B cell (primary cell): ENCODE data around the gene CNKSR2. TPM values are rescaled to one million over a fixed set of nuclear protein-coding genes. Genes with fewer than 3 reads are reported as not detected.
"Not testable (repeated sequence)": the region's sequence is repeated elsewhere in the genome, so short reads cannot be mapped to it uniquely, and the experiment has no call there.

ENCODE experiments used
- ATAC-seq: fragments of 200-7000 bp; cut with Tn5 transposase; one replicate; pipeline ENCODE4 v1.10.0; 2021; ENCODE audit warnings: low read depth, mild to moderate bottlenecking, moderate number of reproducible peaks, moderate library complexity
- CTCF ChIA-PET: fragments of 350-600 bp; sonication (Branson Sonifier 250); formaldehyde crosslinking; loops from one replicate; lab custom pipeline; 2021; ENCODE audit warnings: antibody characterized with exemption, inconsistent platforms; lab: Charles Lee
- POLR2A ChIA-PET: fragments of 350-600 bp; sonication (Branson Sonifier 250); formaldehyde crosslinking; loops from one replicate; lab custom pipeline; 2021; ENCODE audit warnings: antibody characterized with exemption; lab: Charles Lee
- DNase-seq: peaks from one replicate; pipeline ENCODE4 v3.0.0; 2013
- H2AFZ ChIP-seq: 2 replicates; pipeline ENCODE4 v1.6.1; 2012; ENCODE audit warnings: mild to moderate bottlenecking, low read depth, low read length; ENCODE audit not compliant: insufficient read depth, poor library complexity, severe bottlenecking
- H3K27ac ChIP-seq, 2 donors: 1 replicate in 1 of 2; 2 replicates in 1 of 2; pipeline ENCODE4 v1.5.1; 2012 to 2013; ENCODE audit warnings: low read length in 2 of 2, mild to moderate bottlenecking in 2 of 2, moderate library complexity in 1 of 2
- H3K27me3 ChIP-seq, 4 experiments: fragments of 200-600 bp in 1 of 4; sonication (generic) in 1 of 4; replicated peaks in 1 of 4; 1 replicate in 2 of 4; 2 replicates in 2 of 4; pipeline versions ENCODE4 v1.6.1 to v1.7.0; 2013 to 2016; ENCODE audit warnings: low read length in 3 of 4, mild to moderate bottlenecking in 2 of 4, mixed read lengths in 1 of 4, moderate library complexity in 1 of 4; ENCODE audit not compliant: insufficient read depth in 4 of 4, control insufficient read depth in 3 of 4; ENCODE audit errors: control extremely low read depth in 1 of 4
- H3K36me3 ChIP-seq, 2 experiments: replicated peaks in 1 of 2; 1 replicate in 1 of 2; 2 replicates in 1 of 2; pipeline versions ENCODE4 v1.6.1 to v1.7.1; 2013; ENCODE audit warnings: low read length in 1 of 2; ENCODE audit not compliant: insufficient read depth in 2 of 2, control insufficient read depth in 1 of 2; ENCODE audit errors: control extremely low read depth in 1 of 2, extremely low read depth in 1 of 2
- H3K4me1 ChIP-seq, 2 donors: fragments of 200-600 bp in 1 of 2; sonication (generic) in 1 of 2; 1 replicate in 1 of 2; 2 replicates in 1 of 2; pipeline versions ENCODE4 v1.5.1 to v1.6.1; 2013 to 2017; ENCODE audit warnings: low read length in 2 of 2; ENCODE audit not compliant: control insufficient read depth in 2 of 2, insufficient read depth in 2 of 2
- H3K4me2 ChIP-seq: replicated peaks from 2 replicates; pipeline ENCODE3; 2012; ENCODE audit warnings: mild to moderate bottlenecking, low read depth, low read length; ENCODE audit not compliant: poor library complexity, severe bottlenecking
- H3K4me3 ChIP-seq, 5 experiments: fragments of 200-600 bp in 1 of 5; sonication (generic) in 1 of 5; 1 replicate in 3 of 5; 2 replicates in 2 of 5; pipeline versions ENCODE4 v1.5.1 to v1.7.0; 2011 to 2016; ENCODE audit warnings: low read length in 4 of 5, mild to moderate bottlenecking in 4 of 5, low read depth in 2 of 5, control low read depth in 1 of 5, moderate library complexity in 1 of 5; ENCODE audit not compliant: insufficient read depth in 1 of 5; ENCODE audit errors: control extremely low read depth in 1 of 5, extremely low read depth in 1 of 5
- H3K79me2 ChIP-seq: fragments of 200-600 bp; sonication (generic); one replicate; pipeline ENCODE4 v1.6.0; 2016; ENCODE audit warnings: low read length; ENCODE audit not compliant: control insufficient read depth, insufficient read depth
- H3K9ac ChIP-seq: fragments of 200-600 bp; sonication (generic); 2 replicates; pipeline ENCODE4 v1.6.1; 2017; ENCODE audit warnings: mild to moderate bottlenecking, low read length, moderate library complexity
- H3K9me3 ChIP-seq, 3 donors: one replicate each; pipeline versions ENCODE4 v1.6.1 to v1.7.1; 2013; ENCODE audit warnings: low read length in 2 of 3; ENCODE audit not compliant: control insufficient read depth in 2 of 3, insufficient read depth in 1 of 3; ENCODE audit errors: control extremely low read depth in 1 of 3
- H4K20me1 ChIP-seq: 2 replicates; pipeline ENCODE4 v1.6.0; 2012; ENCODE audit warnings: mild to moderate bottlenecking, low read length; ENCODE audit not compliant: insufficient read depth, control insufficient read depth, poor library complexity, severe bottlenecking
- H3K27ac Mint-ChIP-seq: one replicate; pipeline ENCODE4 v1.8.0; 2021; ENCODE audit warnings: mixed read lengths
- H3K27me3 Mint-ChIP-seq: one replicate; pipeline ENCODE4 v1.8.0; 2021; ENCODE audit warnings: mixed read lengths
- H3K4me1 Mint-ChIP-seq: one replicate; pipeline ENCODE4 v1.8.0; 2021; ENCODE audit warnings: mixed read lengths
- H3K4me3 Mint-ChIP-seq: one replicate; pipeline ENCODE4 v1.8.0; 2021; ENCODE audit warnings: mixed read lengths
- H3K9me3 Mint-ChIP-seq: one replicate; pipeline ENCODE4 v1.8.0; 2022; ENCODE audit warnings: mixed read lengths; ENCODE audit not compliant: insufficient read depth
- CTCF ChIP-seq: fragments of 200-600 bp; IDR thresholded peaks from one replicate; pipeline ENCODE4 v1.8.0; 2022; ENCODE audit warnings: antibody characterized with exemption, mild to moderate bottlenecking
- EZH2 ChIP-seq: IDR thresholded peaks from 2 replicates; pipeline ENCODE4 v1.6.1; 2012; ENCODE audit warnings: borderline replicate concordance, low read depth, mild to moderate bottlenecking, moderate library complexity, low read length; ENCODE audit not compliant: insufficient read depth, poor library complexity, severe bottlenecking
- whole genome bisulfite sequencing: methylation state at CpG from one replicate; pipeline ENCODE4 v1.1.5; 2013; ENCODE audit warnings: missing lambda C conversion rate; ENCODE audit not compliant: insufficient coverage; 5-methylcytosine and 5-hydroxymethylcytosine counted together
- intact Hi-C: fragments of 100-400 bp; cut with micrococcal nuclease; formaldehyde crosslinking; loops from one replicate; pipeline ENCODE4 v1.10.0; 2022
- polyA plus RNA-seq: library from polyadenylated mRNA; depleted of rRNA; stranded (reverse); fragments of >200 nt; gene quantifications from 2 replicates; pipeline ENCODE4 v1.2.3, GENCODE V29; 2012
- total RNA-seq, 2 donors: library from RNA; stranded (reverse); fragments of 120-200 nt in 1 of 2; gene quantifications; 1 replicate in 1 of 2; 2 replicates in 1 of 2; pipeline versions ENCODE4 v1.2.3 to v1.2.4, GENCODE V29; 2013 to 2022

The CNKSR2 gene
- total and polyA plus RNA-seq, 2 donors (not counting 1 experiment from before 2014, with no cell fraction given) = 11.5 to 18.8 TPM

- Mint-ChIP-seq H3K9me3 (no peaks in the 10 kb centered on the region), H3K27me3 (no peaks in the 10 kb centered on the region), H3K27ac (no peak overlapping the region), H3K4me1 (no peaks in the 10 kb centered on the region), H3K4me3 (no peak overlapping the region)
- no peak for ATAC-seq
- Histone ChIP-seq H3K4me2 (no peak overlapping the region), H3K4me1 (no peaks in the 10 kb centered on the region), H2AFZ (no peak overlapping the region), H3K4me3 (no peak overlapping the region), H3K27ac (no peak overlapping the region), H4K20me1 (no peaks in the 10 kb centered on the region), H3K79me2 (no peaks in the 10 kb centered on the region), H3K9ac (no peak overlapping the region), H3K27me3 (no peaks in the 10 kb centered on the region), H3K9me3 (no peaks in the 10 kb centered on the region), H3K36me3 (peaks cover 0 to 2% of the 10 kb centered on the region in 2 experiments)
- TF ChIP-seq EZH2 = no peak
- TF ChIP-seq CTCF = no peak
- CTCF ChIA-PET = no interaction called here
- POLR2A ChIA-PET = no interaction called here
- intact Hi-C loops = no loop called here
- no peak for DNase-seq
These were observed 153.9 kb downstream of the CNKSR2 start for GRCh38 chrX:21528076-21528475.

GRCh38 chrX:21529771-21530170 is 155.6 kb downstream of the CNKSR2 start:
- no peaks in the 10 kb centered on the region for H3K27me3 Mint-ChIP-seq

GRCh38 chrX:21544642-21545041 is 170.4 kb downstream of the CNKSR2 start:
- H3K27ac Mint-ChIP-seq, H3K36me3 ChIP-seq, CTCF ChIA-PET, H3K27me3 Mint-ChIP-seq, H3K27ac ChIP-seq, H3K4me2 ChIP-seq, H3K9me3 Mint-ChIP-seq, intact Hi-C loops, POLR2A ChIA-PET, H3K4me3 Mint-ChIP-seq, H2AFZ ChIP-seq, H3K9me3 ChIP-seq, DNase-seq, H3K4me3 ChIP-seq, H4K20me1 ChIP-seq, H3K79me2 ChIP-seq, H3K9ac ChIP-seq, H3K4me1 Mint-ChIP-seq, H3K4me1 ChIP-seq, ATAC-seq, H3K27me3 ChIP-seq: not testable (repeated sequence)
- WGBS = 94% methylated on average over 3 of the region's 10 CpGs

More at GRCh38 chrX:21529771-21530170, 155.6 kb downstream of the CNKSR2 start:
- no peaks in the 10 kb centered on the region for H4K20me1 ChIP-seq
- H2AFZ ChIP-seq = no peak overlapping the region
- Mint-ChIP-seq H3K27ac (no peak overlapping the region), H3K9me3 (no peaks in the 10 kb centered on the region), H3K4me1 (no peaks in the 10 kb centered on the region), H3K4me3 (no peak overlapping the region)
- peaks cover 0 to 2% of the 10 kb centered on the region in 2 experiments for H3K36me3 ChIP-seq
- H3K9ac ChIP-seq = no peak overlapping the region
- no CpG with 5 or more reads among the region's 2 CpGs for WGBS
- TF ChIP-seq EZH2 (no peak), CTCF (no peak)
- no peak for ATAC-seq
- no peaks in the 10 kb centered on the region for H3K79me2 ChIP-seq
- no peak for DNase-seq
- ChIA-PET POLR2A (no interaction called here), CTCF (no interaction called here)
- H3K4me3 ChIP-seq = no peak overlapping the region
- H3K27ac ChIP-seq = no peak overlapping the region
- no peaks in the 10 kb centered on the region for H3K4me1 ChIP-seq
- H3K9me3 ChIP-seq = no peaks in the 10 kb centered on the region
- H3K27me3 ChIP-seq = no peaks in the 10 kb centered on the region
- intact Hi-C loops = no loop called here
- no peak overlapping the region for H3K4me2 ChIP-seq
